ENCODE results near the gene NEK7.
"Not testable (repeated sequence)": the region's sequence is repeated elsewhere in the genome, so short reads cannot be mapped to it uniquely, and the experiment has no call there.

The NEK7 gene

GRCh38 chr1:198220428-198220827, 63.6 kb downstream of the NEK7 start:
- Mint-ChIP-seq H3K27ac (no peak overlapping the region), H3K27me3 (ENCODE audit: low read depth) (no peaks in the 10 kb centered on the region), H3K4me1 (ENCODE audit: low read depth) (peaks cover 10% of the 10 kb centered on the region), H3K36me3 (ENCODE audit: low read depth) (peaks cover 52% of the 10 kb centered on the region), H3K9me3 (peaks cover 48% of the 10 kb centered on the region), H3K4me3 (no peak overlapping the region)
- DNase-seq (ENCODE audit: low spot score): no peak

- Mint-ChIP-seq H3K36me3 (ENCODE audit: low read depth) (peaks cover 35% of the 10 kb centered on the region), H3K9me3 (peaks cover 24% of the 10 kb centered on the region)
- H3K4me1 Mint-ChIP-seq (ENCODE audit: low read depth); H3K4me3 Mint-ChIP-seq; H3K27ac Mint-ChIP-seq; DNase-seq (ENCODE audit: low spot score); H3K27me3 Mint-ChIP-seq (ENCODE audit: low read depth): not testable (repeated sequence)
Measured at GRCh38 chr1:198227010-198227409, 70.2 kb downstream of the NEK7 start.

- not testable (repeated sequence) for DNase-seq (ENCODE audit: low spot score); H3K4me1 Mint-ChIP-seq (ENCODE audit: low read depth); H3K27me3 Mint-ChIP-seq (ENCODE audit: low read depth); H3K4me3 Mint-ChIP-seq; H3K27ac Mint-ChIP-seq
- Mint-ChIP-seq H3K9me3 (peaks cover 22% of the 10 kb centered on the region), H3K36me3 (ENCODE audit: low read depth) (peaks cover 38% of the 10 kb centered on the region)
Measured at GRCh38 chr1:198227454-198227853, 70.7 kb downstream of the NEK7 start.

- no peak for DNase-seq (ENCODE audit: low spot score)
- H3K9me3 Mint-ChIP-seq: peaks cover 13% of the 10 kb centered on the region
- H3K27me3 Mint-ChIP-seq (ENCODE audit: low read depth): no peaks in the 10 kb centered on the region
- no peak overlapping the region for H3K4me3 Mint-ChIP-seq
- no peak overlapping the region for H3K27ac Mint-ChIP-seq
- peaks cover 31% of the 10 kb centered on the region for H3K36me3 Mint-ChIP-seq (ENCODE audit: low read depth)
- H3K4me1 Mint-ChIP-seq (ENCODE audit: low read depth): peaks cover 8% of the 10 kb centered on the region
Measured at GRCh38 chr1:198228925-198229324, 72.1 kb downstream of the NEK7 start.

- H3K4me3 Mint-ChIP-seq: no peak overlapping the region
- no peaks in the 10 kb centered on the region for H3K27me3 Mint-ChIP-seq (ENCODE audit: low read depth)
- H3K27ac Mint-ChIP-seq: no peak overlapping the region
- H3K4me1 Mint-ChIP-seq (ENCODE audit: low read depth): peaks cover 14% of the 10 kb centered on the region
- peaks cover 23% of the 10 kb centered on the region for H3K36me3 Mint-ChIP-seq (ENCODE audit: low read depth)
- H3K9me3 Mint-ChIP-seq: peaks cover 3% of the 10 kb centered on the region
- no peak for DNase-seq (ENCODE audit: low spot score)
Measured at GRCh38 chr1:198231779-198232178, 75.0 kb downstream of the NEK7 start.

- no peaks in the 10 kb centered on the region for H3K27me3 Mint-ChIP-seq (ENCODE audit: low read depth)
- H3K4me1 Mint-ChIP-seq (ENCODE audit: low read depth): peaks cover 14% of the 10 kb centered on the region
- no peaks in the 10 kb centered on the region for H3K9me3 Mint-ChIP-seq
- H3K27ac Mint-ChIP-seq: no peak overlapping the region
- peaks cover 20% of the 10 kb centered on the region for H3K36me3 Mint-ChIP-seq (ENCODE audit: low read depth)
- DNase-seq (ENCODE audit: low spot score): no peak
- no peak overlapping the region for H3K4me3 Mint-ChIP-seq
Measured at GRCh38 chr1:198232378-198232777, 75.6 kb downstream of the NEK7 start.

GRCh38 chr1:198232940-198233675, 76.3 kb downstream of the NEK7 start:
- Mint-ChIP-seq H3K9me3 (no peaks in the 10 kb centered on the region), H3K4me1 (ENCODE audit: low read depth) (peaks cover 14% of the 10 kb centered on the region), H3K27me3 (ENCODE audit: low read depth) (no peaks in the 10 kb centered on the region), H3K27ac (no peak overlapping the region), H3K36me3 (ENCODE audit: low read depth) (peaks cover 20% of the 10 kb centered on the region), H3K4me3 (no peak overlapping the region)
- DNase-seq (ENCODE audit: low spot score): no peak

- DNase-seq (ENCODE audit: low spot score): no peak
- Mint-ChIP-seq H3K27me3 (ENCODE audit: low read depth) (no peaks in the 10 kb centered on the region), H3K36me3 (ENCODE audit: low read depth) (peaks cover 18% of the 10 kb centered on the region), H3K27ac (no peak overlapping the region), H3K9me3 (no peaks in the 10 kb centered on the region), H3K4me3 (peak overlapping the region; percentile 27), H3K4me1 (ENCODE audit: low read depth) (peaks cover 12% of the 10 kb centered on the region)
Measured at GRCh38 chr1:198234520-198235251, 77.9 kb downstream of the NEK7 start.

- no peaks in the 10 kb centered on the region for H3K9me3 Mint-ChIP-seq
- peaks cover 13% of the 10 kb centered on the region for H3K36me3 Mint-ChIP-seq (ENCODE audit: low read depth)
Measured at GRCh38 chr1:198238121-198238520, 81.3 kb downstream of the NEK7 start.

GRCh38 chr1:198241553-198241952, 84.8 kb downstream of the NEK7 start:
- DNase-seq (ENCODE audit: low spot score): no peak
- peaks cover 13% of the 10 kb centered on the region for H3K4me1 Mint-ChIP-seq (ENCODE audit: low read depth)
- H3K27me3 Mint-ChIP-seq (ENCODE audit: low read depth): no peaks in the 10 kb centered on the region
- H3K27ac Mint-ChIP-seq: no peak overlapping the region
- no peaks in the 10 kb centered on the region for H3K9me3 Mint-ChIP-seq
- no peak overlapping the region for H3K4me3 Mint-ChIP-seq
- H3K36me3 Mint-ChIP-seq (ENCODE audit: low read depth): peaks cover 15% of the 10 kb centered on the region

More at GRCh38 chr1:198238121-198238520, 81.3 kb downstream of the NEK7 start:
- peaks cover 21% of the 10 kb centered on the region for H3K4me1 Mint-ChIP-seq (ENCODE audit: low read depth)
- no peak for DNase-seq (ENCODE audit: low spot score)
- no peaks in the 10 kb centered on the region for H3K27me3 Mint-ChIP-seq (ENCODE audit: low read depth)
- H3K4me3 Mint-ChIP-seq: no peak overlapping the region
- no peak overlapping the region for H3K27ac Mint-ChIP-seq

- H3K9me3 Mint-ChIP-seq: peaks cover 8% of the 10 kb centered on the region
- peaks cover 29% of the 10 kb centered on the region for H3K36me3 Mint-ChIP-seq (ENCODE audit: low read depth)
- DNase-seq (ENCODE audit: low spot score): no peak
- H3K4me3 Mint-ChIP-seq: no peak overlapping the region
- peaks cover 12% of the 10 kb centered on the region for H3K4me1 Mint-ChIP-seq (ENCODE audit: low read depth)
- no peaks in the 10 kb centered on the region for H3K27me3 Mint-ChIP-seq (ENCODE audit: low read depth)
- H3K27ac Mint-ChIP-seq: no peak overlapping the region
Measured at GRCh38 chr1:198244772-198245171, 88.0 kb downstream of the NEK7 start.

- Mint-ChIP-seq H3K4me3 (no peak overlapping the region), H3K9me3 (peaks cover 8% of the 10 kb centered on the region), H3K27ac (no peak overlapping the region), H3K36me3 (ENCODE audit: low read depth) (peaks cover 29% of the 10 kb centered on the region), H3K4me1 (ENCODE audit: low read depth) (peaks cover 12% of the 10 kb centered on the region), H3K27me3 (ENCODE audit: low read depth) (no peaks in the 10 kb centered on the region)
- DNase-seq (ENCODE audit: low spot score): no peak
Measured at GRCh38 chr1:198245379-198245778, 88.6 kb downstream of the NEK7 start.

- Mint-ChIP-seq H3K4me3 (no peak overlapping the region), H3K4me1 (ENCODE audit: low read depth) (peaks cover 10% of the 10 kb centered on the region), H3K27me3 (ENCODE audit: low read depth) (no peaks in the 10 kb centered on the region), H3K36me3 (ENCODE audit: low read depth) (peaks cover 32% of the 10 kb centered on the region), H3K27ac (no peak overlapping the region), H3K9me3 (peaks cover 8% of the 10 kb centered on the region)
- no peak for DNase-seq (ENCODE audit: low spot score)
Measured at GRCh38 chr1:198246337-198246736, 89.5 kb downstream of the NEK7 start.

GRCh38 chr1:198253259-198253658, 96.5 kb downstream of the NEK7 start:
- H3K4me3 Mint-ChIP-seq: peak overlapping the region; percentile 1

More at GRCh38 chr1:198253259-198253658, 96.5 kb downstream of the NEK7 start:
- no peak for DNase-seq (ENCODE audit: low spot score)
- H3K4me1 Mint-ChIP-seq (ENCODE audit: low read depth): peaks cover 41% of the 10 kb centered on the region
- H3K27ac Mint-ChIP-seq: peak overlapping the region; percentile 78
- H3K27me3 Mint-ChIP-seq (ENCODE audit: low read depth): no peaks in the 10 kb centered on the region
- H3K36me3 Mint-ChIP-seq (ENCODE audit: low read depth): peaks cover 28% of the 10 kb centered on the region
- peaks cover 2% of the 10 kb centered on the region for H3K9me3 Mint-ChIP-seq

Measured in T-helper 2 cell treated with Interferon-gamma antibody and Interleukin-4, amounts not matched to agents 5 μg/mL and 100 μg/mL, for 36 hours (primary cell).